ENCODE data around the gene MRPL43.

MRPL43 gene

GRCh38 chr10:100986623-100986951 is 710 bp downstream of the MRPL43 start:
- peak overlapping the region; percentile 99; the same call in 1 of the 2 replicates for H2AFZ ChIP-seq (ENCODE audit: low read length)
- H3K9ac ChIP-seq (ENCODE audit: low read depth, low read length, poor library complexity, severe bottlenecking), result peak overlapping the region; percentile 93
- H3K36me3 ChIP-seq (ENCODE audit: insufficient read depth, low read length), result peaks cover 12% of the 10 kb centered on the region; the same call in 1 of the 2 replicates
- peak overlapping the region; percentile 99 for H3K4me3 ChIP-seq (ENCODE audit: low read length, poor library complexity, severe bottlenecking)
- no peaks in the 10 kb centered on the region for H3K9me3 ChIP-seq (ENCODE audit: insufficient read depth, low read depth, low read length)
- peaks cover 33% of the 10 kb centered on the region for H3K4me1 ChIP-seq (ENCODE audit: insufficient read depth, low read length, poor library complexity, severe bottlenecking)
- peaks cover 23% of the 10 kb centered on the region for H4K20me1 ChIP-seq (ENCODE audit: insufficient read depth, low read length, poor library complexity, severe bottlenecking)
- no peaks in the 10 kb centered on the region for H3K27me3 ChIP-seq (ENCODE audit: insufficient read depth, low read length, poor library complexity, severe bottlenecking)
- H3K79me2 ChIP-seq (ENCODE audit: insufficient read depth, low read length), result peaks cover 51% of the 10 kb centered on the region
- TF ChIP-seq EZH2phosphoT487 (IDR thresholded peaks at IDR 0.05; ENCODE audit: borderline replicate concordance) (no peak), CTCF (conservative IDR thresholded peaks at IDR 0.05; ENCODE audit: low read length) (no peak)
- H3K9me2 ChIP-seq (replicated peaks; ENCODE audit: low read depth, low read length), result no peaks in the 10 kb centered on the region
- H3F3A ChIP-seq (ENCODE audit: low read depth), result no peaks in the 10 kb centered on the region
- peak overlapping the region; percentile 89 for H3K4me2 ChIP-seq (ENCODE audit: low read depth, low read length, poor library complexity, severe bottlenecking)

GRCh38 chr10:100985336-100985735 is 2.0 kb downstream of the MRPL43 start:
- Histone ChIP-seq H3K4me1 (ENCODE audit: insufficient read depth, low read length, poor library complexity, severe bottlenecking) (peaks cover 33% of the 10 kb centered on the region), H3K4me3 (ENCODE audit: low read length, poor library complexity, severe bottlenecking) (no peak overlapping the region), H3K9me2 (replicated peaks; ENCODE audit: low read depth, low read length) (no peaks in the 10 kb centered on the region), H3K4me2 (ENCODE audit: low read depth, low read length, poor library complexity, severe bottlenecking) (peak overlapping the region; percentile 89), H3K79me2 (ENCODE audit: insufficient read depth, low read length) (peaks cover 48% of the 10 kb centered on the region), H3K36me3 (ENCODE audit: insufficient read depth, low read length) (peaks cover 1% of the 10 kb centered on the region; the same call in 1 of the 2 replicates), H2AFZ (ENCODE audit: low read length) (no peak overlapping the region), H3K27me3 (ENCODE audit: insufficient read depth, low read length, poor library complexity, severe bottlenecking) (no peaks in the 10 kb centered on the region), H3K9ac (ENCODE audit: low read depth, low read length, poor library complexity, severe bottlenecking) (peak overlapping the region; percentile 1), H3K9me3 (ENCODE audit: insufficient read depth, low read depth, low read length) (no peaks in the 10 kb centered on the region), H4K20me1 (ENCODE audit: insufficient read depth, low read length, poor library complexity, severe bottlenecking) (peaks cover 23% of the 10 kb centered on the region), H3F3A (ENCODE audit: low read depth) (no peaks in the 10 kb centered on the region)
- TF ChIP-seq EZH2phosphoT487 (IDR thresholded peaks at IDR 0.05; ENCODE audit: borderline replicate concordance), result no peak
- no peak for TF ChIP-seq CTCF (conservative IDR thresholded peaks at IDR 0.05; ENCODE audit: low read length)

GRCh38 chr10:100984672-100985177 is 2.6 kb downstream of the MRPL43 start:
- H3K27me3 ChIP-seq (ENCODE audit: insufficient read depth, low read length, poor library complexity, severe bottlenecking), result no peaks in the 10 kb centered on the region
- no peak for TF ChIP-seq EZH2phosphoT487 (IDR thresholded peaks at IDR 0.05; ENCODE audit: borderline replicate concordance)
- no peak for TF ChIP-seq CTCF (conservative IDR thresholded peaks at IDR 0.05; ENCODE audit: low read length)
- H3K4me1 ChIP-seq (ENCODE audit: insufficient read depth, low read length, poor library complexity, severe bottlenecking), result peaks cover 32% of the 10 kb centered on the region
- no peak overlapping the region for H3K4me3 ChIP-seq (ENCODE audit: low read length, poor library complexity, severe bottlenecking)
- no peaks in the 10 kb centered on the region for H3K9me3 ChIP-seq (ENCODE audit: insufficient read depth, low read depth, low read length)
- H3K36me3 ChIP-seq (ENCODE audit: insufficient read depth, low read length), result no peaks in the 10 kb centered on the region
- H3K9me2 ChIP-seq (replicated peaks; ENCODE audit: low read depth, low read length), result no peaks in the 10 kb centered on the region
- H3K79me2 ChIP-seq (ENCODE audit: insufficient read depth, low read length), result peaks cover 44% of the 10 kb centered on the region
- H3F3A ChIP-seq (ENCODE audit: low read depth), result no peaks in the 10 kb centered on the region
- H3K9ac ChIP-seq (ENCODE audit: low read depth, low read length, poor library complexity, severe bottlenecking), result peak overlapping the region; percentile 1
- no peak overlapping the region for H2AFZ ChIP-seq (ENCODE audit: low read length)
- no peak overlapping the region for H3K4me2 ChIP-seq (ENCODE audit: low read depth, low read length, poor library complexity, severe bottlenecking)
- peaks cover 23% of the 10 kb centered on the region for H4K20me1 ChIP-seq (ENCODE audit: insufficient read depth, low read length, poor library complexity, severe bottlenecking)
